SIG-M5 treated with dmso at 0.1 percent for 504 hours (cell line): ENCODE results near the gene RNF130.

Source experiments
- DNase-seq: peaks from one replicate; lab custom pipeline; 2025; ENCODE audit not compliant: unreplicated experiment; lab: John Stamatoyannopoulos, UW

RNF130 gene

DNA sequence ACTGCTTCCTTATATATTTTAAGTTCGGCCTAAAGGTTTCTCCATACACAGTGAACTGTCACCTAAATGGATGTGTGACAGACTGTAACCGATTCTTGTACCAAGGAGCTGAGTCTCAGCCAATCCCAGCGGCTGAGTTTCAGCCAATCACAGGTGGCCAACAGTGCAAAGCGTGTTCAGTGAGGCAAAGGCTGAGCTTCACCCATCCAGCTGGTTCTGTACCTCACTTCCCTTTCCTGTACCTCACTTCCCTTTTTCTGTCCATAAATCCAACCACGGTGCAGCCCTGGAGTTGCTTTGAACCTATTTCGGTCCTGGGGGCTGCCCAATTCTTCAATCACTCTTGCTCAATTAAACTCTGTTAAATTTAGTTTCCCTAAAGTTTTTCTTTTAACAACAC is 148.1 kb downstream of the RNF130 start:
- peak; percentile 88 for DNase-seq

- no peak for DNase-seq
Measured at GRCh38 chr5:179920175-179920574, 151.4 kb downstream of the RNF130 start.

DNA sequence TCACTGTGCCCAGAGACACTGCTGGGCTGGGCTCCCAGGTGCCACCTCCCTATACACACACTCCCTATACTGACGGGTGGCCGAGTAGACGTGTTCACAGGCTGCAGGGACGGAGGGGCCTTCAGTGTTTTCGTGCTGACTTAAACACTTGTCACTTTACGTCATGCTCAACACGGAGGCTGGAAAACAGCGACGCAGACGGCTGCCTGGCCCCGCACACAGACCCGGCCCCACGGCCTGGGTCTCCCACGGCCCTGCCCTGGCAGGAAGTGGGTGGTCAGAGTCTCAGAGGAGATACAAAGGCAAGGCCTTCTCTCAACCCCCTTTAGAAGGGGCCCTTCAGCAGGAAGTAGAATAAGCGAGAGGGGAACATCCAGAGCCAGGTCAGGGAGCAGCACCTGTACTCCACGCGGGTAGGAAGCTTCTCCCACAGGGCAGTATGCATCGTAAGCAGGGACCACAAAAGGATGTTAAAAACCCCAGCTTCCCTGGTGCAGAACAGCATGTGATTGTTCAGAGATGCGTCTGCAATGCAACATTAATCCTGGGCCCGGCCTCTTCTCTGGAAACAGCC is 152.0 kb downstream of the RNF130 start:
- no peak for DNase-seq

- DNase-seq: no peak
Measured at GRCh38 chr5:179918742-179919486, 152.6 kb downstream of the RNF130 start.

- no peak for DNase-seq
Measured at GRCh38 chr5:179916523-179916922, 155.0 kb downstream of the RNF130 start.

DNA sequence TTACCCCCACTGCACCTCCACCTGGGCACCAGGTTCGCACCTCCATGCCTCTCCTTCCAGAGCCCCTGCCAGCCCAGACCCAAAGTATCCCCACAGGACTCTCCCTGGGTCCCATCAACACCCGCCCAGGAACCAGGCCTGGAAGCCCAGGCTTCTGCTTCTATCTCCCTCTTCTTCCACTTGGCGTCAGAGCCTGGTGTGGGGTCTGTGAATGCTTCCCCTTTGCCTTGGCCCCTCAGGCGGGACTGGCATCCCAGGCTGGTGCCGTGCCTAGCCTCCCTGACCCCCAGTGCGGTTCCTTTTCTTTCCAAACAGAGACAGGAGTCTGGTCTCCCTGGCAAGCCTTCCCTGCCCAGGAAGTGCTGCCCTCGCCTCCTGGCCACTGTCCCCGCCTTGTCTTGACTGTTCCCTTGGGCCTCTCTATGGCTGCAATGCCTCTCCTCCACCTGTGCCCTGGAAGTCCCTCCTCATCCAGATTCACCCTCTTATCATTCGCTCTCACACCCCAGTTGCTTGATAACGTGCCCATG is 156.1 kb downstream of the RNF130 start:
- DNase-seq: no peak

DNA sequence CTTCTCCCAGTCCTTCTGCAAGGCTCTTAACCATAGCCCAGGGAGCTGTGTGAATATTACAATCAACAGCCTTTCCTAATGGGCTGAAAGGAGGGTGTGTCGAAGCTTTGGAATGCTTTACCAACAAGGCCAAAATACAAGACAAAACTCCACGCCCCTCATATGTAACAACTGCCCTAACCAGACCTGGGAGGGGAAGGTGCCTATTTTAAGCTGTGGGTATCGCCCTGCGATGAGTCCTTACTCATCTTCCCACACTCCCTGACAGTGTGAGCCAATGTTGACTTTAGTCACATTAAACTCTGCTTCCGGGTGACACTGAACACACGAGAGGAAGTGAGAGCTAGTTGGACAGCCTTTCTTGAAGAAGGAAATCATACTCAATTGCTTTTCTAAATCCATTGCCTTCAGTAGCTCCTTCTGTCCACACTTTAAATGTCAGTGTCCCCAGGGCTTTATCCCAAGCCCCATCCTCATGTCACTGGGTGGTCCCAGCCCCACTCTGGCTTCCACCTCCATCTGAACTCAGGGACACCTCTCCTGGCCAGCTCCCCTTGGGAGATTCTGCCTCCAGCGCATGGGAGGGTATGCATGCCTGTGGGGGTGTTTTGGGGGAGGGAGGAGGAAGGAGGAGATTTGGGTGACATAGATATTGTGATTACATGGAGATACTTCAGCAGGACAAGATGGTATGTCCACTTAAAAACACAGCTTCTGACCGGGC is 157.4 kb downstream of the RNF130 start:
- DNase-seq: peak; percentile 99

GRCh38 chr5:179913461-179913860 is 158.1 kb downstream of the RNF130 start:
- DNase-seq: no peak

- DNase-seq: no peak
Measured at GRCh38 chr5:179912951-179913350, 158.6 kb downstream of the RNF130 start.

DNA sequence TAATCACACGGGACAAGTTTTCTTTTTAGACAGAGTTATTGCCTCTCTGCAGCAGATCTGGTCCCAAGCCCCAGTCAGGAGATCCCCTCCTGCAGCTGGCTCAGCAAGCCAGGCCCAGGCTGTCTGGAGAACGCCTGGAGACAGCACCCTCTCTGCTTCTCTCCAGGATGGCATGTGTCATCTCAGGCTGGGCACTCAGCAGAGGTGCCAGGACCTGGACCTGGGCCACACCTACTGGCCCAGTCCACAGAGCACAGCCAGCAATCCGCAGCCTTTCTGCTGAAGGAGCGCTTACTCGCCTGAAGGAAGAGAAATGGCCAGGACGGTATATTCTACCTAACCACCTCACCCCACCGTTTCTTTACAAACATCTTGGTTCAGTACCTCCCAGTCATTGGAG is 159.2 kb downstream of the RNF130 start:
- no peak for DNase-seq

GRCh38 chr5:179909224-179909623 is 162.3 kb downstream of the RNF130 start:
- DNase-seq: no peak

- DNase-seq: no peak
Measured at GRCh38 chr5:179908528-179908927, 163.0 kb downstream of the RNF130 start.

DNA sequence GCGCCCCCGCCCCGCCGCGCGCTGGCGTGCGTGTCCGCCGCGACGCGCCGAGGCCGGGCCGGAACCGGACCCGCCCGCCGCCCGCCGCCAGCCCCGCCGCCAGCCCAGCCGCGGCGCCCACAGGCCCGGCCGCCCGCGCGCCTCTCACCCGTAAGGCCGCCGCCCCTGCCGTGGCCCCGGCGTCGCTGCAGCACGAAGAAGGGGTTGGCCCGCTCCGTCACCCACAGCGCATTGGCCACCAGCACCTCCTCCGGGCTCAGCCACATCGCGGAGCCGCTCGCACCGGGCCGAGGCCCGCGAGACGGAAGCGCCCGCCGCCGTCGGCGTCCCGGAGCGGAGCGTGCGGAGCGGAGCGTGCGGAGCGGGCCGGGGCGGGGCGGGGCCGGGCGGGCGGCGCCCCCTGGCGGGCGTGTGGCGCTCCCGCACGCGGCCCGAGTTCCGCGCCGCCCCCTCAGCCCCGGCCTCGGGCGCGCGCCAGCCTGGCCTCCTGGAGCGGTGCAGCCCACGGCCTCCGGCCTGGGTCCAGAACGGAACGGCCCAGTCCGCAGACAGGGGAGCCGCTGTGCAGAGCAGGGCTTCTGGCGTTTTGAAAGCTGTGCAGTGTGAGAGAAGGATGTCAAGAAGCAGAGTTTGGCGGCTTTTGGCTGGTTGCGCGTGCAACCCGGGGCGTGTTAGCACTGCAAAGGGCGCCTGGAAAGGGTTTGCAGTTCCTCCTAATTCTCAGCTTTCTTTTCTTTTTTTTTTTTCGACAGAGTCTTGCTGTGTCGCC is 163.8 kb downstream of the RNF130 start, which contains the start of gene TBC1D9B:
TSS of gene TBC1D9B (minus strand) at position 342 of the 769 bp plus-strand sequence. CDS start at position 266, 76 bp downstream.
- peak; percentile 79 for DNase-seq

- DNase-seq: peak; percentile 35
Measured at GRCh38 chr5:179906795-179907555, 164.6 kb downstream of the RNF130 start.

DNA sequence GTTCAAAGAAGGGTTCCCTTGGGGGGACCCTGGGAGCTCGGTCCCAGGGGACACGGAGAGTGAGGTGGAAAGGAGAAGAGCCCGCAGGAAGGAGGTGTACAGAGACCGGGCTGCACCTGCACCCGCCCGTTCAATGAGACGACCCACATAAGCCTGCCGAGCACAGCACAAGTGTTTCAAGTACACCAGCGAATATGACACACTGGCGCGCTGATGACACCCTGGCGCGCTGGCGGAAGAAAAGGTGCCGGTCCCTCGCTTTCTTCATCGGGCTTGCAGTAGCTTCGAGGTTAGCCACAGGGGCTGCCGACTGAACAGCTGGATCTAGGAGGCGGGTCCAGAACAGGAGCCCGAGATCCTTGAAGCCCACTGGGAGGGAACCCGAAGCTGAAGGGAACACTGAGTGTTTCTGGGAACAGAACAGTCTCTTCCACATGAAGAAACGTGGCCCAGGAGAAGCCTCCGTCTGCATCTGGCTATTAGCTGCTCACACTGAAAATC is 165.2 kb downstream of the RNF130 start:
- peak; percentile 16 for DNase-seq

- DNase-seq: no peak
Measured at GRCh38 chr5:179905161-179905560, 166.4 kb downstream of the RNF130 start.
